T follicular helper cell (primary cell): ENCODE data around the gene IL1RAPL2.

Experiments used
- DNase-seq: peaks from one replicate; pipeline ENCODE4 v3.0.0-alpha.2; 2020; ENCODE audit warnings: low read depth

Gene IL1RAPL2

DNA sequence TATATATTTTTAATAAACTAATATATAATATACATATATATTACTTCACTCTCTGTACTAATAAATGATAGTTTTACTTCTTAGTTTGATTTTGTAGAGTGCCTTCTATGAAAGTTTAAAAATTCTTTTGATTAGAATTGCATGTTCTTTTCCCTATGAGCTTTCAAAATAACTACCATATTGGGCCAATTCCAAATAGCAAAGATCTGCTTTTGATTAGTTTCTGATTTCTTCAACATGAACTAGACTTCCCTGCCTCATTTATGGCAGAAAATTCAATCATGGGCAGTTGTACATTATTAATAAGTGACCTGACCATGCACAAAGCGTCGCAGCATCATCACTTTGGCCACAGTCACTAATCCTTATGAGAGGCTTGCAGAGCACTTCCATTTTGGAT is 703.4 kb downstream of the IL1RAPL2 start:
- no peak for DNase-seq

DNA sequence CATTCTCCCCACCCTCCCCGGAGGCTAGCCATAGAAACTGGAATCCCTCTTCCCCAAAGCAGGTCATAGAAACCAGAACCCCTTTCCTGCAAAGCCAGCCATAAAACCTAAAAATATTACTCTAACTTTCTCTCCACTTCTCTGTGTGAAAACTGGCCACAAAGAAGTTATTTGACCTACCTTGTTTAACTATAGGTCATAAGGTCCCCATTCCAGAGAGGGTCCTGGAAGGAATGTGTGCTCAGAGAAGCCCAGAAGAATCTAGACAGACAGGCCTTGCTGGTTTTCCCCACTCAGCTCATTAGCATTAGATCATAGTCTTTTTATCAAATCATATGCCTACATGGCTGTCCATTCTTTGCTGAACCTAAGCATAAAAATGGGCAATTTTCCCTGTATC is 707.3 kb downstream of the IL1RAPL2 start:
- DNase-seq = no peak

DNA sequence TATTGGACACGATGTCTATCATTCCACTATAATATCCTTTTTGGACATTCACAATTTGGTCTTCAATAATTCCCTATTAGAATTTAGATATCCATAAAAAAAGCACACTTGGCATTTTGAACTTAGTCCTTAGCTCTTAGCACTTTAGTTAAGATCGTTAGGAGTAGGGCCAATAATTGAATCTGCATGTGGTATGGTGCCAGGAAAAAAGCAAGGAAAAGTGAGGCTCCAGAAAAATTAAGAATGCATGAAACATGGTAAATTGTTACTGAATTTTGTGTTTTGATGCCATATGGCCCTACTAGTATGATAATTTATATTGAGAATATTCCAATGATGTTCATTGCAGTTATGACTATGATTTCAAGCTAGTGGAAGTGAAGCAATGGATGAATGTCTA is 708.1 kb downstream of the IL1RAPL2 start:
- no peak for DNase-seq

DNA sequence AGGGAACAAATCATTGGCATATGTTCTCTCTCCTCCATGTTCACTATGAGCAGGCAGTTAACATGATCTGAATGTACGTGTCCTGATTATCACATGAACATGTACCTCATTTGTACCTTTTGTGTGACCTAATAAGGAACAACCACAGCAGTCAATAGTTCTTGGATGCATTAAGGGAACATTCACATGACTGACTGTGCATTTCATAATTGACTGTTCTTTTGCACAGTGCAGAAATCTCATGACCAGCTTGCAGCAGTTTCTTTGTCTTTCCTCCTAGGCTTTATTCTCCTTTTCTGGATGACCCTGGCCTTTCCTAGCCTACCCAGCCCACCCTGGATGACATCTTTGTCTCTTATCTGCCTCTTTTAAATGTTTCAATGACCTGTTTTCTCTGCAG is 711.1 kb downstream of the IL1RAPL2 start:
- no peak for DNase-seq

DNA sequence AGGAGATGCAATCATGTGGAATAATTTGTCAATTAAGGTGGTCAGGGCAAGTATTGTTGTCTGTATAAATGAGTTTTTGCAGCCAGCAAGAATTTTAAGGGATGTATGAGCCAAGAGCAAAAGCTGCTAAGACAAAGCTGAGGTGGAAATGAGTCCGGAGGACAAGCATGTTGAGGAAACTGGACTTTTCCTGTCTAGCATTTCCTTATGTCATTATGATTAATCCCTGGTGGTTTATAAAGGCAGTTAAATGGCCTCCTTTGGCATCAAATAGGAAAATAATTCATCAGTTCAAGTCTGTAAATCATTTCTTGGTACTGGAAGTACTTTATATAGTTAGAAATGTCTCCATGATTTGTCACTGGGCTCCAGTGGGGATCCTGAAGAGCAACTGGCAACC is 716.1 kb downstream of the IL1RAPL2 start:
- DNase-seq = no peak

DNA sequence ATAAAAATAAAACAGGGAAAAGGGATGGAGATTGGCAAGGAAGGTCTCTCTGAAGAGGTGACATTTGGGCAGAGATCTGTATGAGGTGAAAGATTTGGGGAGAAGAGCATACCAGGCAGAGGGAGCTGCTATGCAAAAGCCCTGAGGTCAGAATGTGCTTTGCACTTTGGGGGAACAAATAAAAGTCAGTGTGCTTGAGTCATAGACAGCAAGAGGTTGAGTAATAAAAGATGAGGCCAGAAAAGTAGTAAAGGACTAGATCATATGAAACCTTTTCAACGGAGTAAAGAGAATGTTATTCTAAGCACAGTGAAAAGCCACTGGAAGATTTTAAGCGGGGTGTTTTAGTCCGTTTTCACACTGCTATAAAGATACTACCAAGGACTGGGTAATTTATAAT is 731.0 kb downstream of the IL1RAPL2 start:
- DNase-seq = no peak

DNA sequence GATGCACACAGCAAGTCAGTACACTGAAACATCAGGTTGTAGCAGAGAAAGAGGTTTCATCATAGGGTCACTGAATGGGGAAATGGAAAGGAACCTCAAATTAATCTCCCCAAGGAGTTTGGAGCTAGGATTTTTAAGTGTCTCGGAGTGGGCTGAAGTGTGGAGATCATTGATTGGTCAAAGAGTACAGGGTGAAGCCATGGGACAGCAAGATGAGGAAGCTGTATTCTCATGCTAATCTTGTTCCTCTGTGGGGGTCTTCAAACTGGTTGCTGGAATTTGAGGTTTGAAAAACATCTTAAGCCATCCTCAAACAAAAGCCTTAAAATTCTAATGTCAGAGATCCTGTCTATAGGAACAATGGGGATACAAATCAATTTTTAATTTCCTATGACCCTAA is 733.3 kb downstream of the IL1RAPL2 start:
- no peak for DNase-seq

DNA sequence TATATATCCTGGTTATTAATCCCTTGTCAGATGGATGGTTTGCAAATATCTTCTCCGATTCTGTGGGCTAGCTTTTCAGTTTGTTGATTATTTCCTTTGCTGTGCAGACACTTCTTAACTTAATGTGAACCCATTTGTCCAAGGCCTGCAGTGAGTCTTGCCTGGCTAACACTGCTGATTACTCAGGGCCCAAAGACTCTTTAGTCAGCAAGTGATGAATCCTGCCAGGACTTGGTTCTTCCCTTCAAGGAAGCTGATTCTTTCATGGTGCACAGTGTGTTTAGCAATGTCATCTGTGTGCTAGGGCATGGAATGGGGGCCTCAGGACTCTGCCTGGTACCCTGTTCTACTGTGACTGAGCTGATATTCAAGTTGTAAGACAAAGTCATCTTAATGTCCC is 736.2 kb downstream of the IL1RAPL2 start:
- no peak for DNase-seq

DNA sequence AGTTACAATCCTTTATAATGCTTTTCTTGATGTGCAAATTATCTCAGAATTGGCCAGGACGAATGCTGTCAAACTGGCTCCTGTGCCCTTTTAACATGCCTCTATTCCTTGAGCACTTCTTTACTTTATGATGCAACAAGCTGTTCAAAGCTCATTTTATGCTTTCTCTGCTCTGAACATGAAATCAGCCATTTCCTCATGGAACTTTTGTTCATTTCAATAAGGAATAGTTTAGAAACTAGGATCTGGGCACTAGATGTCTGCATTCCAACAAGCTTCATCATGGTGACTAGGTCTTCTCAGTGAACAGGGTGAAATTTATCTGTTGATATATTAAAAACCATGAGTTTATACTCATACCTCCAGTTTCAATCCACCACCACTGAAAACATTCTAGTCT is 741.8 kb downstream of the IL1RAPL2 start:
- no peak for DNase-seq

DNA sequence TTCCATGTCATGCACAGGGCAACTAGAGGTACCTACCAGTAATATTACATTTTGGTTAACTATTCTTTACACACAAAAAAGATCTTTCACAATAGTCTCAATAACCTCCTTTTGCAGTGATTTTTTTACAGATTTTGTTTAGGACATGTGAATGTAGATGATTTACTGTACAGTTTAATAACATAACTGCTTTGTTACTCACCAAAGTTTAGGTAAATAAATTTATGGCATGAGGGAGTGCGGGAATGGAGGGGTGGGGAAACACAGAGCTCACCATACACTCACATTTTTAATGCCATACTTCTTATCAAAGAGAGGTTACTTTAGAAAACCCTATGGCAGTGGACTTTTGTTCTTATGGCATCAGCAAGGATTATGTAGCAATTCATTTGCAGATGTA is 747.6 kb downstream of the IL1RAPL2 start:
- no peak for DNase-seq

DNA sequence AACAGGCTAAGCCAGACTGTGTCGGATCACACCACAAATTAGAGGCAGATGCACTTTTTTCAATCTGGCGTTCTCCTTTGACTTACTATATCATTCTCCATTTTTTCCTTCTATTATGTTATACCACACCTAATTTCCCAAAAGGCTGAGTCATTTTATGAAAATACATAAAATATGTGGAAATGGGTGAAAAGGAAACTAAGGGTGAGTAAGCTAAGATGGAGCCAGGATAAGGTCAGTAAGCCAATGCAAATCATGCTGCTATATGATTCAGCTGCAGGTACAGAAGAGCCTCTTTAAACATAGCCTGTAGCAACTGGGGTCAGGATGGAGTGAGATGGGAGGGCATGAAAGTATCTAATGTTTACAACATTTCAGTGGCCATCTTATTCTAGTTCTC is 748.5 kb downstream of the IL1RAPL2 start:
- no peak for DNase-seq

DNA sequence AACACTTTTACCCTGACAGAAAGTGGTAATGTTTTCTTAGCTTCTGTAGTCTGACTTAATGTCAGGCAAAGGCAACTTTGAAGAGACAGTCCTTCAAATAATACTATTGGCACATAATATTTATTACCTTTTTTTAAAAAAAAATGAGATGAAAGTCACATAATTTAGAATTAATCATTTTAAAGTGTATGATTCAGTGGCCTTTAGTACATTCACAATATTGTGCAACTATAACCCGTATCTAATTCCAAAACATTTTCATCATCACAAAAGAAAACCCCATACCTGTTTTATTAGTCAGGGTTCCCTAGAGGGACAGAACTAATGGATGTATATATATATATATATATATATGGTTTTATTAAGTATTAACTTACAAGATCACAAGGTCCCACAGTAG is 749.2 kb downstream of the IL1RAPL2 start:
- DNase-seq = no peak

DNA sequence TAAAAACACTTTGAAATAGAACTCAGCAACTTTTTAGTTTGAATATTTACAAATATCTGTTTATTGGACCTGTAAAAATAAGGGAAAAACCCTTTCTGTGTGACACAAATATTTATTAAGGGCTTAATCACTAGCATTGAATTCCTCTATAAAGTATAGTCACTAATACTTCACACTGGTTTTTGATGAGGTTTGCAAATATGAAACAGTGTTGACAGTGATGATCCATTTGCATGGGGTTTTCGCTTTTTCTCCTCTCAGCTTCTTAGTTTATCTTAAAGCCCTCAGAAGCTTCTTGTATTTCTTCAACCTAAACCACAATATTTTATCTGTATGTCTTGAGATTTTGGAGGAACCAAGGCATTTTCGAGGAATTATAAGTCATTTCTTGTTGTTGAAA is 751.1 kb downstream of the IL1RAPL2 start:
- DNase-seq = no peak

DNA sequence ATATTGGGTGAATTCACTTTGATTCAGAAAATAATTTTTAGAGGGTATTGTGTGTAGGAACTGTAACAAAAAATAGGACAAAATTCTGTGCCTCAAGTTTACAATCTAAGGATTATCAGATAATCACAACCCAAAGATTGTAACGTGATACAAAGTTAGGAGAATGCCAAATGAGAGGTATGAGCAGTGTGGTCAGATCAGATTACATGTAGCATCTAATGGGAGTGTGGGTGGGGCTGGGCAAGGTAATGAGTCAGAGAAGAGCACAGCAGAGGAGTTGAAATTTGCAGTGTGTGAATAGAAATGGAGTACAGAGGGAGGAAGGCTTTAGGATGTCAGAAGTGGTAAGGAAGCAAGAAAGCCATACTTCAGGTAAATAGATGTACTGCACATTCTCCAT is 757.9 kb downstream of the IL1RAPL2 start:
- no peak for DNase-seq

DNA sequence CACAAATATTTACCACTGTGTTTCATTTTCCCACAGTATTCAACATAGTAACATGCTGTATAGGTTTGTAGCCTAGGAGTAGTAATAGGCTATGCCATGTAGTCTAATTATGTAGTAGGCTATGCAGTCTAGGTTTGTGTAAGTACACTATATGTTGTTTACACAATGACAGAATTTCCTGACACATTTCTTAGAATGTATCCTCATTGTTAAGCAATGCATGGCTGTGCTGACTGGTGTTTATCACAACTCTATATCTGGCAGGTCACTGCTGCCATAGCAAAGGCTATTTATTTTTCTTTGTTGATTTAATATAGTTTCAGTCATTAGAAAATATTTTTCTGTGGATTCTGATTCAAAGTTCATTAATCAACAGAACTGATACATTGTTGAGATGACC is 762.8 kb downstream of the IL1RAPL2 start:
- DNase-seq = no peak

DNA sequence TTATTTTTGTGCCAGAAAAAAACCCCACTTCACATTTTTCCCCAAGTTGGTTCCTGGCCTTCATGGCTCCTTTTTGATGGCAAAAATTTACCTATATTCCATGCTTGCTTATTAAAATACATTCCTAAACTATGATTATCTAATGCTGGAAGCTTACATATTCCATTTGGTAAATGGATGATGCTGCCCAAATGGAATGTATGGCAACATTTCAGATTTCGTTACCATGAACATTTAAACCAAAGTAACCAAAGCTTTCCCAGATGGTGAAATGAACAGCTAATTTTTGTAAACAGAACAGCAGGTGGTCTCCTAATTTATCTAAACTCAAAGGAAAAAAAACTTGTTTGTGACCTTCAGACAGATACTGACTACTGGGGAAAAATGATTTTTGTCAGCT is 765.2 kb downstream of the IL1RAPL2 start:
- DNase-seq = no peak

DNA sequence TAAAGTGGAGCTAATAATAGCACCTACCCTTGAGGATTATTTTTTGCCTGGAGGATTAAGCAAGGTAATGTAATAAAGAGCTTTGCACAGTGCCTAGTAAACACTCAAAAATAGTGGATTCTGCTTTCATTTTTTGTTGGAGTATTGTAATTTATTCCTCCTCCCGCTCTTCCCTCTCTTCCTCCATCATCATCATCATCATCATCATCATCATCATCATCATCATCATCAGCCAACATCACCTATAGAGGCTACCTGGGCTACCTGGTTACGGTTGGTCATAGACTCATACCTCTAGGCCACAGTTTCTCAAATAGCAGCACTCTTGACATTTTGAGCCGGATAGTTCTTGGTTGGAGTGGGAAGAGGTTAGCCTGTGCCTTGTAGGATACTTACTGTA is 781.4 kb downstream of the IL1RAPL2 start:
- no peak for DNase-seq

DNA sequence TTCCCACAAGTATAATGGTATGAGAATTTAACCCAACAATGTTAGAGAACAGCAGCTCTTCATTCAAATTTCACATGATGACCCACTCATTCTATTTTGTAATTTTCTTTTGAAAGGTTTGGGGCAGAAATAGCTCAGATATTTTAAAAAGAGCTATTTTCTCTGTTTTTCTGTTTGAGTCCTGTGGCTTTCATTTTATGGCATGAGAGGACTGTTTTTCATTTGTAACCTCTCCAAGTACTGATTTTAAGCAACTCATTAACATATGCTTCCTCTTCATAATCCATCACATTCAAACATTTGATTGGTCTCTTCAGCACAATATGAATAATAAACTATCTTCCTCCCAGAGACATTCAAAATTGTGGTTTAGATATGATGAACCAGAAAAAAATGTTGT is 783.5 kb downstream of the IL1RAPL2 start:
- no peak for DNase-seq

DNA sequence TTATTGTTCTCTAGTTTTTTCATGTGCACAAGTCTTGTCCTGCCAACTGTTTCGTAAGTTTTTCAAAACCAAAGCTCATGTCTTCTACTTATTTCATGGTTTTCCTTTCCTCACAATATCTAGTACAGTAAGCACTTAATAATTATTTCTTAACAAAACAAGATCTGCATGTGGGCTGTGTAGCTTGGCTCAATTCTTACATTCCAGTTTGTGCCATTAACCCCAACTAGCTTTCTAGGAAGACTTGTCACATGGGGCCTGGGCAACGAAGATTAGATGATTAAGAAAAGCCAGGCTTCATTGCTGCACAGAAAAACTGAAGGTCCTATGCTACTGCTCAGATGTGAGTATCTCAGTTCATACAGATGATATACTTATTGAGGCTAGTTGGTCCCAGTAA is 809.8 kb downstream of the IL1RAPL2 start:
- DNase-seq = no peak

DNA sequence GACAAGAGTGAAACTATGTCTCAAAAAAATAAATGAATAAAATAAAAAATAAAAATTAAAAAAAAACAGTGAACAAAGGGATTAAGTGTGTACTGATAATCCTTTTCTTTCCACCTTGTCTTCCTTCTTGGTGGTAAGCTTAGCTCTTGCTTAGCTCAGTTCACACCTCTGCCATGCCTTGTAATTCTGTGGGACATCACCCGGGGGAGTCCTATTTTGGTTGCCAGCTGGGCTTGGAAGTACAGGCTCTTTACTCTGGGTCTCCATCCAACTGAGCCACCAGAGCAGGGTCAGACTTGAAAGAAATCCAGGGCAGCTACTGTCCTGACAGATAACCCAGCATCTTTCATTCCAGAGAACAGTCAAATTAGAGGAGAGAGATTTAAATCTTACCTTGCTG is 858.7 kb downstream of the IL1RAPL2 start:
- no peak for DNase-seq

DNA sequence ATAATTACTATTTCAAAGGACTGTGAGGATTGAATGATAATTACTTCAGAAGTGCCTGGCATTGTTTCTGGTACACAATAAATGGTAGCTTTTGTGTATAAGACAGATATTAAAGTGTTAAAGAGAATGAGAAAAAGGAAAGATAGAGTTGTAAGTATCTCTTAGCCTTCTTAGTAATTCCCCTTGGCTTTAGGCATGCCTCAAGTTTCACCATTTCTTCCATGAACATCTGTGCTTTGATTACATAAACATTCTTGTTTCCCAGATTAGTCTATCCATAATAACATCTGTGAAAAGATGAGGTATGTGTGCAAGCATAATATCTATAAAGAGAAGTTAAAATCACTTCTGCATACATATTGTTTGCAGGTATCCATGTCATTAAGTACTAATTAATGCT is 885.4 kb downstream of the IL1RAPL2 start:
- DNase-seq = no peak

DNA sequence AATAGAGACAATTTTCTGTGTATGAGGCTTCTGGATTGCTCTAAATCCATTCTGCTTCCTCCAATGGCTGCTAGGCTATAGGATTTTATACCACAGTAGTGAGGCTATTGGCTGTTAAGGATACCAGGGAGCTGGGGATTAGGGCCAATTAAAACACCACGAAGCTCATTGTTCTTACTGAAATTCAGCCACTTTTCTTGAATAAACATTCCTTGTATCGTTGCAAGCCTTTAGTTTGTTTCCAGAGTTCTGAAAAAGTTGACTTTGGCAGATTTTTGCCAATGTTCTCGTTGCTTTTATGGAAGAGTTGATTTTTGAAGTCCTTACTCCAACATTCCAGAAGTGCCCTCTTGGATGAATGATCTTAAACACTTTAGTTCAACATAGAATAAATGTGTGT is 892.8 kb downstream of the IL1RAPL2 start:
- DNase-seq = no peak

DNA sequence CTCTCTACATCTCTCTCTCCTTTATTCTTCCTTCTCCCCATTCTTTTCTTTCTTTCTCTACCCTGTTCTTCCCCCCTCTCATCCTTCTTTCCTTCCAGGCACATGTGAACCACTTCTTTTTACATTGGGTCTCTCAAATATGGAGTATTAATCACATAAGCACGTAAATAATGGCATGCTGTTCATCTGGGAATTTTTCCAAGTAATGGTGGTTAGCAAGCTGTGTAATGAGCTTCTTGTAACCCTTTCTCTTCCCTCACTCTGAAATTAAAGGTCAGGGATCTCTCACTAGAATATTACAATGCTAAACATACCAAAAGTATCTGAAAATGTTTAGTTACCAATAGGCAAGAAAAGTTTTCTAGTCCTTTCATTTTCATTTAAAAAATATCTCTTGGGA is 894.4 kb downstream of the IL1RAPL2 start:
- no peak for DNase-seq

DNA sequence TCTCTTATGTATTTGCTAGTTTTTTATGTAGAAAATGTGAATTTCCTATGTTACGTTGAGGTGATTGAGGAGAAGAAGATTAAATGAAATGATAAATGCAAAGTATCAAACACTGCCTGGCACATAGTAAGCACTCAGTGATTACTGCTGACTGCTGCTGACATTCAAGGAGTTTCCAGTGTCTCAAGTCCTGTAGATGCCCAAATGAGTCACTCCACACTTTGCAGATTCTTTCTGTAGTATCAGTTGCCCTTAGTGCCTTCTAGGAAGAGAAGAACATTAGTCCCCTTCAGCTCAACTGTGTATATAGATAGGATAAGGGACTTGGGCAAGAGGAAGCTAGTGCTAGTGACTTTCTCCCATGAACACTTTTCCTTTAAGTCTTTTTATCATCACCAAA is 895.0 kb downstream of the IL1RAPL2 start:
- no peak for DNase-seq

DNA sequence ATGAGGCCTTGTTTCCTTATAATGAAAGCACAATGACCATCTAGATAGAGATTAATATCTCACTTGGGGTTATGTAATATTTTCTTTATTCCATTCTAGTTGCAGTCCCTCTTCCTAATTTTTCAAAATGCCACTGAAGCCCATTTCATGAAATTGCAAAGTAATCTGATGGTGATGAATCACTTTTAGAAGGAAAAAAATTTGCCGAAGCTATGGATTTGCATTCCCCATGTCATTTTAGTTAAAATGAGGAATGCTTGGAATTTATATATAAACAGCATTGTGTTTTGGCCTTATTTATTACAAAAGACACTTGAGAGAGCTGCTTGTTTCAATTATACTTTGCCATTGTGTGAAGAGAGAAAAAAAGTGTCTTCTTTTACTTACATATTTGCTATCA is 896.2 kb downstream of the IL1RAPL2 start:
- DNase-seq = no peak
